Astrocyte of the cerebellum (primary cell): ENCODE results near the gene IL34.
A peak's percentile ranks its signal among the peaks of the same experiment; 100 is the strongest.

Experiments
- DNase-seq: peaks from one replicate; pipeline ENCODE4 v3.0.0-alpha.2; 2011; ENCODE audit warnings: low read depth
- H3K4me3 ChIP-seq: 2 replicates; pipeline ENCODE4 v1.5.1; 2011; ENCODE audit warnings: mild to moderate bottlenecking, low read depth, low read length, moderate library complexity
- CTCF ChIP-seq: IDR thresholded peaks from 2 replicates; pipeline ENCODE4 v1.5.1; 2012; ENCODE audit warnings: low read length, low read depth, moderate library complexity, mild to moderate bottlenecking; ENCODE audit errors: missing control alignments
- in situ Hi-C: cut with HindIII; loops from 2 replicates; pipeline ENCODE4 v1.10.0; 2017; ENCODE audit warnings: low sequenced_read_pairs

IL34 gene

GRCh38 chr16:70678121-70678897 lies 31.9 kb downstream of the IL34 start:
- H3K4me3 ChIP-seq = no peak overlapping the region
- in situ Hi-C loops = loop anchor here (10.0 kb wide), 2 partner anchors 86 to 114 kb away; no protein-coding TSS in a partner anchor
- TF ChIP-seq CTCF = no peak
- DNase-seq = no peak

- DNase-seq = no peak
- in situ Hi-C loops = loop anchor here (10.0 kb wide), 2 partner anchors 86 to 114 kb away; no protein-coding TSS in a partner anchor
- TF ChIP-seq CTCF = no peak
- no peak overlapping the region for H3K4me3 ChIP-seq
Measured at GRCh38 chr16:70678898-70679670, 32.7 kb downstream of the IL34 start.

GRCh38 chr16:70679671-70680494 lies 33.5 kb downstream of the IL34 start:
- no peak for DNase-seq
- no peak overlapping the region for H3K4me3 ChIP-seq
- in situ Hi-C loops = loop anchor here (10.0 kb wide), 2 partner anchors 85 to 115 kb away; no protein-coding TSS in a partner anchor
- peak; percentile 32 for TF ChIP-seq CTCF

- DNase-seq = no peak
- no peak for TF ChIP-seq CTCF
- no peak overlapping the region for H3K4me3 ChIP-seq
- in situ Hi-C loops = no loop called here
Measured at GRCh38 chr16:70680495-70681381, 34.4 kb downstream of the IL34 start.

- TF ChIP-seq CTCF = no peak
- H3K4me3 ChIP-seq = no peak overlapping the region
- in situ Hi-C loops = no loop called here
- no peak for DNase-seq
Measured at GRCh38 chr16:70681382-70682238, 35.3 kb downstream of the IL34 start.
